ENCODE data around the gene VMA21. TPM values are rescaled to one million over a fixed set of nuclear protein-coding genes. Genes with fewer than 3 reads are reported as not detected.

VMA21 gene
- total RNA-seq, 1 experiment from 2014 or later = 95.4 TPM

- DNase-seq (ENCODE audit: low read depth, low spot score) = no peak
- in situ Hi-C loops (cut with HindIII; ENCODE audit: low pct_unique_long_range_greater_than_20kb, low sequenced_read_pairs) = no loop called here
Observed at GRCh38 chrX:151448509-151448908, 51.5 kb downstream of the VMA21 start.

DNA sequence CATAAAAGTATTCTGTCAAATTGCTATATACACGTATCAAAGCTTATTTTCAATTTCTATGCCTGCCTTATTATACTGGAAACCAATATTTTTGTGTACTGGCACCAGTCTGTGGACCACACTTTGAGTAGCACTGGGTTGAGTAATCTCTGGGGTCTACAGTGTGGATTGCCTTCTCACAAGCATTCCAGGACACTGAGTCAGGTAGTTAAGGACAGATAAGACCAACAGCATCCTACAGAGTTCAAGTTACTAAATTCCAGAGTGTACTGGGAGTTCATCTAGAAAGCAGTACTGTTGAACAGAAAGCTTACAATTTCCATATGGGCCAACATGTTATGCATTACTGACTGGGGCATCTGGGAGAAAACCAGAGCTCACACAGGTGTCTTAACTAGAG, 61.8 kb downstream of the VMA21 start:
- in situ Hi-C loops (cut with HindIII; ENCODE audit: low pct_unique_long_range_greater_than_20kb, low sequenced_read_pairs) = no loop called here
- DNase-seq (ENCODE audit: low read depth, low spot score) = no peak

Other genes starting within 250 kb of the VMA21 start
- gene GPR50, start 220.6 kb upstream of the VMA21 start, total RNA-seq (2014; rRNA removed; shearing (Covaris generic)) = not detected in 2 replicates
- 2.9 and 3.3 TPM in 2 replicates for gene PASD1, start 166.5 kb downstream of the VMA21 start, total RNA-seq (2014; rRNA removed; shearing (Covaris generic))

All from SK-MEL-5 (cell line).